ENCODE results near the gene BTBD16. TPM values are rescaled to one million over a fixed set of nuclear protein-coding genes. Genes with fewer than 3 reads are reported as not detected.

BTBD16 gene
- total RNA-seq, 1 experiment from 2014 or later: 0.35 TPM

DNA sequence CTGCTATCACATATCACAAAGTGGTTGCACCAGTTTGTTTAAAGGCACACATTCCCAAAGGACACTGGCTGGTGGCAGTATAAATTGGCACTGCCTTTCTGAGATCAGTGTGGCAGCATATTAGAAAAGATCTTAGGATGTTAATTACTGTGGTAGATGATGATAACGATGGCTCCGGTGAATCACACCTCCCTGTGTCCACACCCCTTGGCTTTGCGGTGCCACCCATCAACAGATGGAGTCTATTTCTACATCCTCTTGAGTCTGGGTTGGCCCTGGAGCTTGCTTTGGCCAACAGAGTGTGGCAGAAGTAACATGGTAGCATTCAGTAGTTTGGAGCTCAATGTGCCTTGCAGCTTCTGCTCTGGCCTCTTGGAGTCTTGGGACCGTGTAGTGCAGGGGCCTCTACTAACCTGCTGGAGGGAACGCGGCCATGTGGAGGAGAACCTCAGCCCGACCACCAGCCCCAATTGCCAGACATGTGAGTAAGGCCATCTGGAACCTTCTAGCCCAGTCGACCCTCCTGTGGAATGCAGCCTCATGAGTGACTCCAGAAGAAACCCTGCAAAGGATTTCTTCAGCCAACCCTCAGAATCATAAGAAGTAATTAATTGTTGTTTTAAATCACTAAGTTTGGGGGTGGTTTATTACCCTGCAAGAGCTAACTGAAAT lies 76.2 kb downstream of the BTBD16 start:
- TF ChIP-seq, protein P1, sequence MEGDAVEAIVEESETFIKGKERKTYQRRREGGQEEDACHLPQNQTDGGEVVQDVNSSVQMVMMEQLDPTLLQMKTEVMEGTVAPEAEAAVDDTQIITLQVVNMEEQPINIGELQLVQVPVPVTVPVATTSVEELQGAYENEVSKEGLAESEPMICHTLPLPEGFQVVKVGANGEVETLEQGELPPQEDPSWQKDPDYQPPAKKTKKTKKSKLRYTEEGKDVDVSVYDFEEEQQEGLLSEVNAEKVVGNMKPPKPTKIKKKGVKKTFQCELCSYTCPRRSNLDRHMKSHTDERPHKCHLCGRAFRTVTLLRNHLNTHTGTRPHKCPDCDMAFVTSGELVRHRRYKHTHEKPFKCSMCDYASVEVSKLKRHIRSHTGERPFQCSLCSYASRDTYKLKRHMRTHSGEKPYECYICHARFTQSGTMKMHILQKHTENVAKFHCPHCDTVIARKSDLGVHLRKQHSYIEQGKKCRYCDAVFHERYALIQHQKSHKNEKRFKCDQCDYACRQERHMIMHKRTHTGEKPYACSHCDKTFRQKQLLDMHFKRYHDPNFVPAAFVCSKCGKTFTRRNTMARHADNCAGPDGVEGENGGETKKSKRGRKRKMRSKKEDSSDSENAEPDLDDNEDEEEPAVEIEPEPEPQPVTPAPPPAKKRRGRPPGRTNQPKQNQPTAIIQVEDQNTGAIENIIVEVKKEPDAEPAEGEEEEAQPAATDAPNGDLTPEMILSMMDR (IDR thresholded peaks at IDR 0.05; ENCODE audit: unreplicated experiment): no peak
- CTCF ChIA-PET: interaction anchor here (0.6 kb wide), 1 partner anchor 11 kb away, joined by 3 read pairs; no protein-coding TSS in a partner anchor
- Mint-ChIP-seq H3K36me3 (ENCODE audit: insufficient read depth, unreplicated experiment) (peaks cover 5% of the 10 kb centered on the region), H3K4me1 (ENCODE audit: low read depth, unreplicated experiment) (peaks cover 19% of the 10 kb centered on the region), H3K27me3 (ENCODE audit: unreplicated experiment) (no peaks in the 10 kb centered on the region), H3K27ac (ENCODE audit: unreplicated experiment) (no peak overlapping the region), H3K4me3 (ENCODE audit: low read depth, unreplicated experiment) (no peak overlapping the region), H3K9me3 (ENCODE audit: low read depth, unreplicated experiment) (peaks cover 4% of the 10 kb centered on the region)
- intact Hi-C loops (cut with micrococcal nuclease; ENCODE audit: unreplicated experiment): loop anchor here (5.0 kb wide), 1 partner anchor 50 kb away; no protein-coding TSS in a partner anchor
- BruUV-seq (replicated peaks): no TSS peak
- DNase-seq: no peak

DNA sequence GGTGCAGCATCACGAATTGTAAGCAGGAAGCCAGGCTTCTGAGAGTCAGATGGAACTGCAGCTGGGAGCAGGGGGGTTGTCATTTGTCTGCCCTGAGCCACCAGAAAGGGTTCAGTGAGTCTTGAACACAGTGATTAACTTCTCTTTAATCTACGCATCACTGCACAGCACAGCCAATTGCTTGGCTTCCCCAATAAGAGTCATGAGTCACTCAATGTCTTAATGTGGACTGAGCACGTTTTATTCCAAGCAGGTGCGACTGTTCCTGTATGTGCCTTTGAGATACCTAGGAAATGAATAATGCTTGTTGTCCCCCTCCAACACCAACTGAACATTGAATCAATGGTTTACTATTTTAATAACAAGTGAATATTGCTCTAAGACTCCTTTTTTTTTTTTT lies 77.4 kb downstream of the BTBD16 start:
- Mint-ChIP-seq H3K9me3 (ENCODE audit: low read depth, unreplicated experiment) (peaks cover 4% of the 10 kb centered on the region), H3K27me3 (ENCODE audit: unreplicated experiment) (no peaks in the 10 kb centered on the region), H3K4me1 (ENCODE audit: low read depth, unreplicated experiment) (peaks cover 19% of the 10 kb centered on the region), H3K27ac (ENCODE audit: unreplicated experiment) (no peak overlapping the region), H3K4me3 (ENCODE audit: low read depth, unreplicated experiment) (no peak overlapping the region), H3K36me3 (ENCODE audit: insufficient read depth, unreplicated experiment) (peaks cover 5% of the 10 kb centered on the region)
- intact Hi-C loops (cut with micrococcal nuclease; ENCODE audit: unreplicated experiment): loop anchor here (5.0 kb wide), 1 partner anchor 51 kb away; no protein-coding TSS in a partner anchor
- no peak for DNase-seq
- BruUV-seq (replicated peaks): no TSS peak
- CTCF ChIA-PET: interaction anchor here (0.6 kb wide), 1 partner anchor 88 kb away, joined by 4 read pairs; no protein-coding TSS in a partner anchor
- TF ChIP-seq, protein P1 (IDR thresholded peaks at IDR 0.05; ENCODE audit: unreplicated experiment): no peak

DNA sequence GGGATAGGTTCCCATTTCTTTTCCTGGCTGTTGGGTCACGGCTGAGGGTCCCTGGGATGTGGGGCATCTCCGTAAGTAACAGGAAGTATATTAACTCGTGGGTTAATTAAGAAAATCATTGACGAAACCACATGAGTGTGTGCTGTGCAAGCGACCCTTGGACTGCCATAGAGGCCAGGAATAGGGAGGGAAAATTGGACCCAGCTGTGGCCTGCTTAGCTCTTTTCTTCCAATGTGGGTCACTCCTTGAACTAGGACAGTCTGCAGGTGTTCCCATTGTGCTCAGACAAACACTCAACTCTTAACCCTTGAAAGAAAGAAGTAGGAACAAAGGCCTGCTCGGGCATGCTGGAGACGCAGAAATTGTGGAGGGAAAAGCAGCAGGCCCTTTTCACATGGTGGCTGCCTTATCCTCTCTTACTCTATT lies 77.9 kb downstream of the BTBD16 start:
- Mint-ChIP-seq H3K36me3 (ENCODE audit: insufficient read depth, unreplicated experiment) (peaks cover 5% of the 10 kb centered on the region), H3K9me3 (ENCODE audit: low read depth, unreplicated experiment) (peaks cover 4% of the 10 kb centered on the region), H3K27ac (ENCODE audit: unreplicated experiment) (no peak overlapping the region), H3K4me1 (ENCODE audit: low read depth, unreplicated experiment) (peaks cover 19% of the 10 kb centered on the region), H3K4me3 (ENCODE audit: low read depth, unreplicated experiment) (no peak overlapping the region), H3K27me3 (ENCODE audit: unreplicated experiment) (no peaks in the 10 kb centered on the region)
- CTCF ChIA-PET: interaction anchor here (0.6 kb wide), 1 partner anchor 88 kb away, joined by 4 read pairs; no protein-coding TSS in a partner anchor
- intact Hi-C loops (cut with micrococcal nuclease; ENCODE audit: unreplicated experiment): loop anchor here (5.0 kb wide), 1 partner anchor 52 kb away; no protein-coding TSS in a partner anchor
- DNase-seq: no peak
- BruUV-seq (replicated peaks): no TSS peak
- TF ChIP-seq, protein P1 (IDR thresholded peaks at IDR 0.05; ENCODE audit: unreplicated experiment): no peak

DNA sequence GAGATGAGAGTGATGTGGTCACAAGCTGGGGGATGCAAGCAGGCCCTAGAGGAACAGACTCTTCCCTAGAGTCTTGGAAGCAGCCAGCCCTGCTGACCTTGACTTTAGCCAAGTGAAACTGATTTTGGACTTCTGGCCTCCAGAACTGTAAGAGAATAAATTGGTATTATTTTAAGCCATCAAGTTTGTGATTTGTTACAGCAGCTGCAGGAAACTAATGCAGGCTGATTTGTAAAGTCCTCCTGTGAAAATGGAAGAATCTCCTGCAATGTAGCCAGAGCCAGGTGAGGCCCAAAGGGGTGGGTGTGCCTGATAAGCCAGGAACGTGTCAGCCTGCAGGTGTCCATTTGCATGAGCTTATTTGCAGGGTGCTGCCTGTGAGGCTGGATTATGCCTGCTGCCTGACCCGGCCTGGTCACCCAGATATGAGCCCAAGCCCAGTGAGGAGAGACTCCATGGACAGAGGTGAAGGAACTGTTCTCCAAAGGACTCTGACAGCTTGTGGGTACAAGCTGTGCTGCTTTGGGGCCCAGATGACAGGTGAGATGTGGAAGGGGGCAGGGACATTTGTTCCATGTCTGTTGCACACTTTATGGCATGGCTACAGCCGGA lies 78.8 kb downstream of the BTBD16 start:
- no peaks in the 10 kb centered on the region for H3K27me3 Mint-ChIP-seq (ENCODE audit: unreplicated experiment)
- H3K4me1 Mint-ChIP-seq (ENCODE audit: low read depth, unreplicated experiment): peaks cover 15% of the 10 kb centered on the region
- BruUV-seq (replicated peaks): no TSS peak
- intact Hi-C loops (cut with micrococcal nuclease; ENCODE audit: unreplicated experiment): loop anchor here (5.0 kb wide), 1 partner anchor 53 kb away; no protein-coding TSS in a partner anchor
- peaks cover 4% of the 10 kb centered on the region for H3K9me3 Mint-ChIP-seq (ENCODE audit: low read depth, unreplicated experiment)
- no peak for DNase-seq
- H3K4me3 Mint-ChIP-seq (ENCODE audit: low read depth, unreplicated experiment): no peak overlapping the region
- CTCF ChIA-PET: no interaction called here
- TF ChIP-seq, protein P1 (IDR thresholded peaks at IDR 0.05; ENCODE audit: unreplicated experiment): no peak
- H3K27ac Mint-ChIP-seq (ENCODE audit: unreplicated experiment): no peak overlapping the region
- peaks cover 3% of the 10 kb centered on the region for H3K36me3 Mint-ChIP-seq (ENCODE audit: insufficient read depth, unreplicated experiment)

Measured in Calu3 (cell line).